ENCODE measurements around the gene NSUN4.

The NSUN4 gene

GRCh38 chr1:46407636-46408035 is 67.0 kb downstream of the NSUN4 start:
- no peak for DNase-seq

DNA sequence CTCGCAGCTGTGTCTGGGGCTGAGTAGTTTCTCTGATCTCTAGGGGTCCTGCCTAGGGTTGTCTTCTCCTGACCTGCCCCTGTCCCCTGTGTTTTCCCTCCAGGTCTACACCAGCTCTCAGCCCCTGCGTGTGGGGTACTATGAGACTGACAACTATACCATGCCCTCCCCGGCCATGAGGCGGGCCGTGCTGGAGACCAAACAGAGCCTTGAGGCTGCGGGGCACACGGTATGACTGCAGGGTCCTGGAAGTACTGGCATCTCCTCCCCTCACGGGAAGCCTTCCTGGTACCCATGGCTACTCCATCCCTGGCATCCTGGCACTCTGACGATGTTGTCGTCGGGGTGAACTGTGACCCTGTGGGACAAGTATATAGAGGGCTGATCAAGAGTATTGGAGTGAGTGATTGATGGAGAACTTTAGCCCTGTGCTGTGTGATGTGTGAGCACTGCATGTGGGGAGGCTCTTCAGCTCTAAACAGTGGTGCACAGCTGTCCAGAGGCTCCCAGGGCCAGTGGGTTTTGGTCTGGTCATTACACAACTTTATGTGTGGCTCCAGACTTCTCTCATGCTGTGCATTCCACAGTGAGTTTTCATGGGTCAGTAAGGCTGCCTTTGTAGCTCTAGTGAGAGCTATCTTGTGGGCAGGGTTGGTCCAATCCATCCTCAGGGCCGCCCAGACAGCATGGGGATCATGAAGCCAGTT is 67.9 kb downstream of the NSUN4 start:
- DNase-seq = no peak

DNA sequence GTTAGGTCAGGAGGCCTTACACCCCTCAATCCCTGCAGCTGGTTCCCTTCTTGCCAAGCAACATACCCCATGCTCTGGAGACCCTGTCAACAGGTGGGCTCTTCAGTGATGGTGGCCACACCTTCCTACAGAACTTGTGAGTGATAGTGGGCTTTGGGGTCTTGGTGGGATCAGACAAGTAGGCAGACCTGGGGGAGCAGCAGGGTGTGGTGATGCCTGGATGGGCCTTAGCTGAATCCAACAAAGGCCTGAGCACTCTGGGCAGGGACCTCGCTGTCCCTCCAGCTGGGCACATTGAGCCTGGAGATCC is 68.4 kb downstream of the NSUN4 start:
- DNase-seq = no peak

DNA sequence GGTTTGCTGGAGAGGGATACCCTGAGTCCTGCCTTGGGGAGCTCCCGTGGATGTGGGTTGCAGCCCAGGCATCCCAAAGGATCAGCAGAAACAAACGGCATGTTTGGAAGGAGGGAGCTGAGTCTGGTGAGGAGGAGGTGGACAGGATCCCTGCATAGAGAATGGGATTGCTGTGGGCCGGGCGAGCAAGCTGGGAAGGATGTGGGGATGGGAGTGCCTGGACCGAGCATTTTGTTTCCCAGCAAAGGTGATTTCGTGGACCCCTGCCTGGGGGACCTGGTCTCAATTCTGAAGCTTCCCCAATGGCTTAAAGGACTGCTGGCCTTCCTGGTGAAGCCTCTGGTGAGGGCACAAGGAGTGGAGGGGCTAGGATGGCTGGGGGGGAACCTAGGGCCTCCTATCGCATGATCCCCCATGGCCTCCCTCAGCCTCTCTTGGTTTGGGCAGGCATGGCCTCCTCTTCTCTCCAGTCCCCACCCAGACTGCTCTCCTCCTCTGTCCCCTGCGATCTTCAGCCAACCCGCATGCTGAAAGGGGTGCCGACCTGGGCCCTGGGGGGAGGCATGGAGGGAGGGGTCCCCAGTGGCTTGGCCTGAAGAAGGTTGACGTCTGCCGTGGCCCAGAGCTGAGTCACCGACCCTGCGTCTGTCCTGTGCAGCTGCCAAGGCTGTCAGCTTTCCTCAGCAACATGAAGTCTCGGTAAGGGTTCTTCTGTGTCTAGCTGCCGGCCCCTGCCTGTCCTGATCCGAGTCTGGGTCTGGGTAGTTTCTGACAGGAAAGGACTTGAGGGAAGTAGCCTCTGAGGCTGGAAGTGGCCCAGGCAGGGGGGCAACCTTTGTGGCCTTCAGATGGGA is 69.8 kb downstream of the NSUN4 start:
- no peak for DNase-seq

DNA sequence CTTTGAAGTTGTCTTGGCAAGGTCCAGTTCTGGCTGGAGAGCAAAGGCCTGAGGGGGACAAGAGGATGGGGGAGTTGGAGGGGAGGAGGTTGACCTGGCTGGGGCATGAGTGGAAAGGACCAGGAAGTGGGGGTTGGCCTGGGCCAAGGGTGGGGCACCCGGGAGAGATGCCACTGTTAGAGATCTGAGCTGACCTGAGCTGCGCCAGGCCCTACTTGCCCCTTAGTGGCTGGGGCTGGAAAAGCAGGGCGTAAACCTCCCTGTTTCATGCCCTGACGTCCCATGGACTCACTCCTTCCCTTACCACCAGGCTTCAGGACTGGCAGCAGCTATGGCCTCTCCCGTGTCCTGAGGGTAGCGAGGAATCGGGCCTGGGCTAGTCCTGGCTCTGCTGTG is 70.4 kb downstream of the NSUN4 start:
- DNase-seq = no peak

Data from inflammatory macrophage (primary cell).